ENCODE measurements around the gene PDE1A.

PDE1A gene

DNA sequence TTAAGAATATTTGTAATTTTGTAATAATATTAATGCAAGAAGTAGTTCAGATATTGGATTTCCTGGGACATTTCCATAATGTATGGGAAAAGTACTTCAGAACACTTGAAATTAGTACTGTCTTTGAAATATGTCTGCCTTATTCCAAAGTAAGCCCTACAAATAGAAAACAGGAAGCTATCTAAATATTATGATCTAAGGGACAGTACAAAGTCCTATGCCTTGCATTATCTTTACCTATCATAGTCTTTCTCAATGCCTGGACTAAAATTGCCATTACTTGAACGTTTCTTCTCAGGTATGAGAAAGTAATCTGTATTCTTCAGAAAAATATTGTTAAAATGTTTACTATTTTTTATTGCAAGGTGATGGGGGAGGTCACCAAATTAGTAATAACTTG, 328.2 kb downstream of the PDE1A start:
- H3K4me1 ChIP-seq (ENCODE audit: control insufficient read depth in 1 of 2, insufficient read depth in 2 of 2, low read length in 2 of 2), result no peaks in the 10 kb centered on the region
- no peaks in the 10 kb centered on the region for H3K9me3 ChIP-seq (ENCODE audit: control insufficient read depth in 1 of 2, low read length in 2 of 2)
- no peak overlapping the region for H3K9ac ChIP-seq (ENCODE audit: low read depth in 1 of 2, low read length in 2 of 2)
- no peaks in the 10 kb centered on the region for H3K27me3 ChIP-seq (ENCODE audit: control insufficient read depth in 1 of 2, insufficient read depth in 2 of 2, low read length in 2 of 2)
- H3K27ac ChIP-seq (ENCODE audit: low read depth, low read length), result no peak overlapping the region
- H3K36me3 ChIP-seq (ENCODE audit: control insufficient read depth in 1 of 2, insufficient read depth in 2 of 2, low read length in 2 of 2), result no peaks in the 10 kb centered on the region
- H3K4me3 ChIP-seq (ENCODE audit: low read depth in 1 of 2, low read length in 2 of 2), result no peak overlapping the region

DNA sequence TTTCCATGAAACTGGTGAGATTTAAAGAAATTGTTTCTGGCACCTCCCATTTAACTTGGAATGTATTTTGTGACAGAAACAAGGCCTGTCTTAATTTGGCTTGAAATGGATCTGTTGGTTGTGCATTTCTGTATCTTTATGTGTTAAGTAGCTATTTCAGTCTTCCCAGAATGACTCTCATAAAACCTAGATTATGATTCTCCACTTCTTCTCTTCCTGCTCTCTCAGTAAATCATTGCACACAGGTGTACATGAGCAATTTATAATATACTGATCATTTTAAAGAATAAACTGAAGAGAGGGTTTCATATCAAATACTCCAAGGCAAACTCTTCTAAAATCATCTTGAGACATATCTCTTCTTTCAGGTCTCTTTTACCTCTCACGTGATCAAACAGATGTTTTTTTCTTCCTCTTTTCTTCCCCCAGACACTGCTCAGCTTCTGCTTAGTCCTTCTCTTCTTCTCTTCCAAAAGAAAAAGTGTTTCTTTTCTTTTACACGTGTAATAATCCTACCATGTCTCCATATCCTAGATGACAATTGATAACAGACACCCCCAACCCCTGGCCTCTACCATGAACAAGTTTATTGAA, 329.2 kb downstream of the PDE1A start:
- H3K27me3 ChIP-seq (ENCODE audit: control insufficient read depth in 1 of 2, insufficient read depth in 2 of 2, low read length in 2 of 2), result no peaks in the 10 kb centered on the region

DNA sequence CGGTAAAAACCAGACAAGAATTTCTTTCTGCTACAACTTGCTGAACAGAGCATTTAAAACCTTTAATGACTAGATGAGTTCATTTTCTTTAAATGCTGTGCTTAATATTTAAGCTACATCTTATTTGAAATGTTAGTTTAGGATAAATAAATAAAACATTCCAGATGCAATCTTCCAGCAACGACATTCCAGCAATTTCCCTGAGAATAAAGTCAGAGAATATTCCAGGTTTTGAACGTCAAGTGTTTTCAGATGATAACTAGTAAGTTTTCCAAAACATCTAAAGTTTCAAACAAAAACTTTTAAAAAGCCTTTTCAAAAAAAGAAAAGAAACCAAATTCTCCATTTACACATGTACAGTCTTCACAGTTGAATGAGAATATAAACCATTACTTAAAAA, 336.4 kb downstream of the PDE1A start:
- no peaks in the 10 kb centered on the region for H3K4me1 ChIP-seq (ENCODE audit: control insufficient read depth in 1 of 2, insufficient read depth in 2 of 2, low read length in 2 of 2)
- no peaks in the 10 kb centered on the region for H3K9me3 ChIP-seq (ENCODE audit: control insufficient read depth in 1 of 2, low read length in 2 of 2)
- H3K27ac ChIP-seq (ENCODE audit: low read depth, low read length), result no peak overlapping the region
- no peak overlapping the region for H3K9ac ChIP-seq (ENCODE audit: low read depth in 1 of 2, low read length in 2 of 2)
- H3K36me3 ChIP-seq (ENCODE audit: control insufficient read depth in 1 of 2, insufficient read depth in 2 of 2, low read length in 2 of 2), result no peaks in the 10 kb centered on the region
- H3K27me3 ChIP-seq (ENCODE audit: control insufficient read depth in 1 of 2, insufficient read depth in 2 of 2, low read length in 2 of 2), result no peaks in the 10 kb centered on the region
- H3K4me3 ChIP-seq (ENCODE audit: low read depth in 1 of 2, low read length in 2 of 2), result no peak overlapping the region

More for the DNA sequence above, 329.2 kb downstream of the PDE1A start:
- Histone ChIP-seq H3K9ac (ENCODE audit: low read depth in 1 of 2, low read length in 2 of 2) (no peak overlapping the region), H3K4me3 (ENCODE audit: low read depth in 1 of 2, low read length in 2 of 2) (no peak overlapping the region), H3K4me1 (ENCODE audit: control insufficient read depth in 1 of 2, insufficient read depth in 2 of 2, low read length in 2 of 2) (no peaks in the 10 kb centered on the region), H3K27ac (ENCODE audit: low read depth, low read length) (no peak overlapping the region), H3K36me3 (ENCODE audit: control insufficient read depth in 1 of 2, insufficient read depth in 2 of 2, low read length in 2 of 2) (no peaks in the 10 kb centered on the region), H3K9me3 (ENCODE audit: control insufficient read depth in 1 of 2, low read length in 2 of 2) (no peaks in the 10 kb centered on the region)
